Measurements from ENCODE around the gene IL17RA.

The IL17RA gene

GRCh38 chr22:17107547-17107810, 22.7 kb downstream of the IL17RA start:
- TF ChIP-seq CTCF (IDR thresholded peaks at IDR 0.05; ENCODE audit: low read depth, low read length), result no peak

GRCh38 chr22:17108256-17109112, 23.7 kb downstream of the IL17RA start:
- TF ChIP-seq CTCF (IDR thresholded peaks at IDR 0.05; ENCODE audit: low read depth, low read length), result no peak
- DNase-seq (ENCODE audit: extremely low read depth, low read depth), result no peak

More at GRCh38 chr22:17107547-17107810, 22.7 kb downstream of the IL17RA start:
- DNase-seq (ENCODE audit: extremely low read depth, low read depth), result no peak

GRCh38 chr22:17109113-17109865, 24.5 kb downstream of the IL17RA start:
- DNase-seq (ENCODE audit: extremely low read depth, low read depth), result no peak
- TF ChIP-seq CTCF (IDR thresholded peaks at IDR 0.05; ENCODE audit: low read depth, low read length), result no peak

GRCh38 chr22:17109976-17110375, 25.2 kb downstream of the IL17RA start:
- TF ChIP-seq CTCF (IDR thresholded peaks at IDR 0.05; ENCODE audit: low read depth, low read length), result no peak
- no peak for DNase-seq (ENCODE audit: extremely low read depth, low read depth)

GRCh38 chr22:17110791-17111550, 26.2 kb downstream of the IL17RA start:
- no peak for DNase-seq (ENCODE audit: extremely low read depth, low read depth)
- TF ChIP-seq CTCF (IDR thresholded peaks at IDR 0.05; ENCODE audit: low read depth, low read length), result no peak

GRCh38 chr22:17112491-17113042, 27.8 kb downstream of the IL17RA start:
- no peak for TF ChIP-seq CTCF (IDR thresholded peaks at IDR 0.05; ENCODE audit: low read depth, low read length)
- DNase-seq (ENCODE audit: extremely low read depth, low read depth), result no peak

All from AG09319 (cell line).